Measurements from ENCODE around the gene TNRC18.

The TNRC18 gene

GRCh38 chr7:5456409-5456808 is 32.8 kb upstream of the TNRC18 start:
- DNase-seq, result no peak
- TF ChIP-seq GATA1 (IDR thresholded peaks at IDR 0.05; ENCODE audit: low read depth, low read length), result no peak
- TF ChIP-seq POLR2A (IDR thresholded peaks at IDR 0.05; ENCODE audit: low read length), result no peak

DNA sequence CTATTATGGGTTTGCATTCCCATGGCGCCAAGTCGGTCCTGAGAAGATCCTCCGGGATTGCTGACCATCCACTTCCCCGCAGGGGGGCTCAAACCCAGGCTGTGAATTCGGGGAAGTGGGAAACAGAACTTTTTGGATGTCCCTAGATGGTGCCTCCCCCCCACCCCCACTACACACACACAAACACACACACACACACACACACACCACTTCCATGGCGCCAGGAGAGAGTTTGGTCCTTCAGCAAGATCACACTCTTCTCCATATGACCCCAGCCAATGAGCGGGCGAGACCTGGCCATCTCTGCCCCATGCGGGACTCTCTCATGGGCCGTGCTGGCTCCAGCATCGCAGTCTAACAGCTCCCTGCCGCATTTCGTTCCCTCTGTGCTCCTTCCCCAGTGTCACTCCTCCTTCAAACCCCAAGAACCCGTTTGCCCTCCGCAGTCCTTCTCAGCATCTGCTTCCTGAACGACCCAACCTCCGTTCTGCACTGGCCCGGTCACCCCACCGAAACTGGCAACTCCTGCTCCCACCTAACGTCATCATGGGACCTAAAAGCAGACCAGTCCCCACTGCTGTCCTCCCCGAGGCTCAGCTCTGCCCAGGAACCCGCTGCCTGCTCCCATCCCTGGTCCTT is 32.1 kb upstream of the TNRC18 start:
- TF ChIP-seq GATA1 (IDR thresholded peaks at IDR 0.05; ENCODE audit: low read depth, low read length), result no peak
- peak in 1 of 2 experiments; percentile 20 for DNase-seq

DNA sequence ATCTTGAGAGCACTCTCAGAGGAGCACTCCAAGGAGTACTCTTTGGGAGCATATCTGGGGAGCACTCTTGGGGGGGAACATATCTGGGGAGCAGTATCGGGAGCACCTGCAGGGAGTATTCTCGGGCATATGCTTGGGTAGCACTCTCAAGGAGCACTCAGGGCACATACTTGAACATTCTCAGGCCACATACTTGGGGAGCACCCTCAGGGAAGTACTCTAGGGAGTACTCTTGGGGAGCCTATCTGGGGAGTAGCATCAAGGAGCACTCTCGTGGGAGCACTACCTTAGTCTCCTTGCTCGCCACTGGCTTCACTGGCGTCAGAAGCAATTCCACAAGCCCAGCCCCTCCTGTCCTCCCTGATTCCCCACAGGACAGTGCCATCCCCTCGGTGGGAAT is 31.5 kb upstream of the TNRC18 start:
- TF ChIP-seq GATA1 (IDR thresholded peaks at IDR 0.05; ENCODE audit: low read depth, low read length) (no peak), POLR2A (IDR thresholded peaks at IDR 0.05; ENCODE audit: low read length) (no peak)
- no peak for DNase-seq

DNA sequence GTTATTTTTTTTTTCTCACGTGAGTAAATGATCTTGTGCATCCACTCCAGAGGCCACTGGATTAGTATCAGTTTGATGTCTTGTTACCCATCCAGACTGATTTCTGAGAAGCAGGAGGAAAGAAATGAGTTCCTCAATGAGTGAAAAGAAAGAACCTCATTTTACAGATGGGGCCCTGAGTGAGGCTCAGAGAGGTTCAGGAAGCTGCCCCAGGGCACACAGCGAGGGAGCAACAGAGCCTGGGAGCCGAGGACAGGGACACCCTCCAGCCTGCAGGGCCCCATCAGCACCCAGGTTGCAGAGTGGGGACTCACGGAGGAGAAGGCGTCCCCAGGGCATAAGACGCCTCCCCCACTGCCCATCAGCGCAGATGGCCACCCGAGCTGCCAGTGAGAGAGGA is 30.9 kb upstream of the TNRC18 start:
- DNase-seq, result no peak
- TF ChIP-seq GATA1 (IDR thresholded peaks at IDR 0.05; ENCODE audit: low read depth, low read length) (no peak), POLR2A (IDR thresholded peaks at IDR 0.05; ENCODE audit: low read length) (no peak)

- DNase-seq, result no peak
- no peak for TF ChIP-seq POLR2A (IDR thresholded peaks at IDR 0.05; ENCODE audit: low read length)
- no peak for TF ChIP-seq GATA1 (IDR thresholded peaks at IDR 0.05; ENCODE audit: low read depth, low read length)
Measured at GRCh38 chr7:5453566-5454075, 30.0 kb upstream of the TNRC18 start.

DNA sequence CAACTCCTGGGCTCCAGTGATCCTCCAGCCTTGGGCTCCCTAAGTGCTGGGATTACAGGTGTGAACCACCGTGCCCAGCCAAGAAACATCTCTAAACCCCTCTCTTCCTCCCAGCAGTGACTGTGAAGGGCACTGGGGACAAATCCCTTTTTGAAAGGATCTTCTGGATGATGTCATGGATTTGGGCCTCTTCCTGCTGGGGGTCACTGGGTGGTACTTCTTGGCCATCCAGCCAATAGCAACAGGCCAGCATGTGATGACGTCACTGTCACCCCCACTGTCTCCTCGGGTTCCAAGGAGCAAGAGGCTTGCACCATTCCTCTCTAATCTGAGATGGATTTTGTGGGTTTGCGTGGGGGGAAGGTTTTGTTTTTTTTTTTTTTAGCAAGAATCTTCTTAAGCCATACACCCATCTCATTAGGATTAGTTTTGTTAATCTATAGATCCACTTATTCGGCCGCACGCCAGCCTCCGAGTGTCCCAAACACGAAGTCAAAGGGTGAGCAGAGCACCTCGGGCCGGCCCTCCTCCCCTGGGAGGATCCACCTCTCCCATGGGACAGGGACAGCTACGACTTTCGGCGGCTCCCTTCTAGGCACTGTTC is 29.4 kb upstream of the TNRC18 start:
- DNase-seq, result peak; percentile 61 to 73
- no peak for TF ChIP-seq POLR2A (IDR thresholded peaks at IDR 0.05; ENCODE audit: low read length)
- no peak for TF ChIP-seq GATA1 (IDR thresholded peaks at IDR 0.05; ENCODE audit: low read depth, low read length)

- peak; percentile 54 to 83 for DNase-seq
- TF ChIP-seq GATA1 (IDR thresholded peaks at IDR 0.05; ENCODE audit: low read depth, low read length) (no peak), POLR2A (IDR thresholded peaks at IDR 0.05; ENCODE audit: low read length) (no peak)
Measured at GRCh38 chr7:5452470-5452899, 28.9 kb upstream of the TNRC18 start.

DNA sequence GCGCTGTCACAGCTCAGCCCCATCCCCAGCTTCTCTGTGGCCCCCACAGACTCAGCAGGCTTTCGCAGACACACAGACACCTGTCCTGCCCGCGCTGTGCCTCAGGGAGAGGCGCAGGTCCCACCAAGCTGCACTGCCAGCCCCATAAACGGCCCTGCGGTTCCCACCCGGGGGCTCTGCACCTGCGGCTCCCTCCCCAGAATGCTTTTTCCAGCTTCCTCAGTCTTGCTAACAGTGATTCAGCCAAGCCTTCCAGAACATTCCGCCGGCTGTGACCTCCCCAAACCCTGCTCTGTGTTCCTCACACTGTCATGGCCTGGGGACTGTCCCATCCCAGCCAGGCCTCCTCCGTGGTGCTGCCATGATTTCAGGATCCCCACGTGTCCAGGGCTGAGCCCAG is 27.8 kb upstream of the TNRC18 start:
- DNase-seq, result no peak
- no peak for TF ChIP-seq GATA1 (IDR thresholded peaks at IDR 0.05; ENCODE audit: low read depth, low read length)
- TF ChIP-seq POLR2A (IDR thresholded peaks at IDR 0.05; ENCODE audit: low read length), result no peak

- TF ChIP-seq POLR2A (IDR thresholded peaks at IDR 0.05; ENCODE audit: low read length) (no peak), GATA1 (IDR thresholded peaks at IDR 0.05; ENCODE audit: low read depth, low read length) (no peak)
- peak; percentile 43 to 67 for DNase-seq
Measured at GRCh38 chr7:5450549-5451327, 27.1 kb upstream of the TNRC18 start.

DNA sequence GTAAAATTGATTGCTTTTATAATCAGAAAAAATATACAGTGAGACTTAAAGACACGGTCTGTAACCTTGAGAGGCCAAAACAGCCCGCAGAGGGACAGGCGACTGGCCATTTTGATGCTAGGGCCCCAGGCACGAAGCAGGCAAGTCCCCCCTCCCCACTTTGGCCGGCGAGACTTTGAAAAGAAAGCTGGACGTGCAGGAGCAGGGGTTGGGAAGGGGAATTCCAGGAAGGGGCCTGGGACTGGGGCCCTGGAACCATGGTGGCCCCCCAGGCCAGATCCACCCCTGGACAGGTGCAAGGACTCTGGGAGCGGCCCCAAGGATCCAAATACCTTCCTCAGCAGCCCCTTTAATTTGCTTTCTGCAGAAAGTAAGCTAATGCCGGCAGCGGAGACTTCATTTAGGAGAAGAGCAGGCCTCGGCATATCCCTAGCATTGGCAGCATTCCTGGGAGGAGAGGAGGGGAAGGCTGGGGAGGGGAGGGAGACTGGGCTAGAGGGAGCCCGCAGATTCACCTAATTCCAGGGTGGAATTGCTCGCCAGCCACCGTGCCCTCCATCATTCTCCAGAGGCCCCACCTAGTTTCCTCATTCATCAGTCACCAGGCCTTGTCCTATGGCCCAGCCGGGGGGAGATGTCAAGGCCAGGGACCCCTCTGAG is 24.9 kb upstream of the TNRC18 start:
- no peak for DNase-seq

GRCh38 chr7:5445981-5446594 is 22.5 kb upstream of the TNRC18 start:
- no peak for DNase-seq
- TF ChIP-seq POLR2A (IDR thresholded peaks at IDR 0.05; ENCODE audit: low read length) (no peak), GATA1 (IDR thresholded peaks at IDR 0.05; ENCODE audit: low read depth, low read length) (no peak)

More for the DNA sequence above, 24.9 kb upstream of the TNRC18 start:
- TF ChIP-seq GATA1 (IDR thresholded peaks at IDR 0.05; ENCODE audit: low read depth, low read length) (no peak), POLR2A (IDR thresholded peaks at IDR 0.05; ENCODE audit: low read length) (no peak)

DNA sequence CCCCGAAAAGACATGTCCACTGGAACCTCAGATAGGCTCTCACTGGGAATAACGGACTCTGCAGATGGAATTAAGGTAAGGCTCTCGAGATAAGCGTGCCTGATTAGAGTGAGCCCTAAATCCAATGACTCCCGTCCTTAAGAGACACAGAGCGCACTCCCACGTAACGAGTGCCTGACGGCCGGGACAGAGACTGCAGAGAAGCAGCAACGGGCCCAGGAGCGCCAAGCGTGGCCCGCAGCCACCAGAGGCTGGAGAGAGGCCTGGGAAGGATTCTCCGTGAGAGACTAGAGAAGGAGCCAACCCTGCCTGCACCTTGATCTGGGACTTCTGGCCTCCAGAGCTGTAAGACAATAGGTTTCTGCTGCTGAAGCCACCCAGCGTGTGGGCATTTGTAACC is 20.0 kb upstream of the TNRC18 start:
- no peak for DNase-seq
- TF ChIP-seq POLR2A (IDR thresholded peaks at IDR 0.05; ENCODE audit: low read length) (no peak), GATA1 (IDR thresholded peaks at IDR 0.05; ENCODE audit: low read depth, low read length) (no peak)

- no peak for TF ChIP-seq POLR2A (IDR thresholded peaks at IDR 0.05; ENCODE audit: low read length)
- TF ChIP-seq GATA1 (IDR thresholded peaks at IDR 0.05; ENCODE audit: low read depth, low read length), result no peak
- no peak for DNase-seq
Measured at GRCh38 chr7:5442757-5443305, 19.2 kb upstream of the TNRC18 start.
